PFSK-1 (cell line): ENCODE results near the gene NNAT.

Experiments used
- FOXP2 ChIP-seq: optimal IDR thresholded peaks from 2 replicates; pipeline ENCODE3; 2011; ENCODE audit warnings: borderline replicate concordance, control low read depth, inconsistent platforms; ENCODE audit not compliant: insufficient read depth; ENCODE audit errors: extremely low read length, extremely low read depth
- POLR2AphosphoS5 ChIP-seq: IDR thresholded peaks from 2 replicates; pipeline ENCODE4 v1.6.1; 2012; ENCODE audit warnings: low read depth, mild to moderate bottlenecking, control low read depth, low read length, moderate library complexity
- REST ChIP-seq, 2 experiments: IDR thresholded peaks; 2 replicates each; pipeline versions ENCODE4 v1.6.1 to v1.8.0; 2011 to 2012; ENCODE audit warnings: low read depth in 2 of 2, low read length in 2 of 2, control low read depth in 1 of 2, inconsistent platforms in 1 of 2, mild to moderate bottlenecking in 1 of 2, moderate library complexity in 1 of 2; ENCODE audit not compliant: insufficient read depth in 1 of 2
- SIN3A ChIP-seq: IDR thresholded peaks from 2 replicates; pipeline ENCODE4 v1.6.1; 2012; ENCODE audit warnings: mild to moderate bottlenecking, low read length, moderate library complexity, borderline replicate concordance; ENCODE audit not compliant: insufficient read depth
- TAF1 ChIP-seq: IDR thresholded peaks from 2 replicates; pipeline ENCODE4 v1.6.1; 2012; ENCODE audit warnings: low read length, control low read depth, borderline replicate concordance; ENCODE audit not compliant: insufficient read depth

Gene NNAT

GRCh38 chr20:37502654-37503053 lies 18.4 kb upstream of the NNAT start:
- TF ChIP-seq TAF1 (no peak), FOXP2 (no peak), REST (IDR thresholded peaks at IDR 0.05; ENCODE audit: insufficient read depth in 1 of 2, low read depth in 2 of 2, low read length in 2 of 2) (no peak), POLR2AphosphoS5 (no peak), SIN3A (no peak)

GRCh38 chr20:37503256-37503927 lies 17.7 kb upstream of the NNAT start:
- no peak for TF ChIP-seq REST (IDR thresholded peaks at IDR 0.05; ENCODE audit: insufficient read depth in 1 of 2, low read depth in 2 of 2, low read length in 2 of 2)
- TF ChIP-seq POLR2AphosphoS5: no peak
- TF ChIP-seq TAF1: no peak
- TF ChIP-seq SIN3A: no peak
- no peak for TF ChIP-seq FOXP2

- TF ChIP-seq FOXP2: no peak
- TF ChIP-seq SIN3A: no peak
- TF ChIP-seq POLR2AphosphoS5: no peak
- TF ChIP-seq REST (IDR thresholded peaks at IDR 0.05; ENCODE audit: insufficient read depth in 1 of 2, low read depth in 2 of 2, low read length in 2 of 2): no peak
- no peak for TF ChIP-seq TAF1
Observed at GRCh38 chr20:37504404-37505096, 16.5 kb upstream of the NNAT start.

GRCh38 chr20:37505263-37506151 lies 15.5 kb upstream of the NNAT start:
- TF ChIP-seq POLR2AphosphoS5: no peak
- no peak for TF ChIP-seq FOXP2
- no peak for TF ChIP-seq TAF1
- no peak for TF ChIP-seq REST (IDR thresholded peaks at IDR 0.05; ENCODE audit: insufficient read depth in 1 of 2, low read depth in 2 of 2, low read length in 2 of 2)
- TF ChIP-seq SIN3A: no peak
